GM12864 (cell line): ENCODE data around the gene SVBP.

ENCODE experiments used
- DNase-seq: peaks from one replicate; pipeline ENCODE4 v3.0.0-alpha.2; 2011; ENCODE audit warnings: low read depth
- H3K4me3 ChIP-seq: 2 replicates; pipeline ENCODE4 v1.5.1; 2011; ENCODE audit warnings: mild to moderate bottlenecking, low read depth, low read length, control low read depth
- CTCF ChIP-seq: IDR thresholded peaks from 2 replicates; pipeline ENCODE4 v1.5.1; 2011; ENCODE audit warnings: low read depth, mild to moderate bottlenecking, moderate library complexity, low read length, control low read depth, inconsistent platforms; ENCODE audit errors: missing control alignments

SVBP gene

GRCh38 chr1:42841010-42841409, 23.8 kb upstream of the SVBP start:
- H3K4me3 ChIP-seq, result no peak overlapping the region
- no peak for TF ChIP-seq CTCF
- no peak for DNase-seq

GRCh38 chr1:42838482-42839190, 21.4 kb upstream of the SVBP start:
- DNase-seq, result no peak
- TF ChIP-seq CTCF, result no peak
- no peak overlapping the region for H3K4me3 ChIP-seq

- no peak overlapping the region for H3K4me3 ChIP-seq
- TF ChIP-seq CTCF, result no peak
- no peak for DNase-seq
Measured at GRCh38 chr1:42837709-42838108, 20.5 kb upstream of the SVBP start.

- TF ChIP-seq CTCF, result no peak
- no peak overlapping the region for H3K4me3 ChIP-seq
- no peak for DNase-seq
Measured at GRCh38 chr1:42835422-42835821, 18.2 kb upstream of the SVBP start.

- TF ChIP-seq CTCF, result no peak
- DNase-seq, result no peak
- no peak overlapping the region for H3K4me3 ChIP-seq
Measured at GRCh38 chr1:42834803-42835202, 17.6 kb upstream of the SVBP start.

GRCh38 chr1:42833981-42834380, 16.8 kb upstream of the SVBP start:
- no peak for TF ChIP-seq CTCF
- no peak overlapping the region for H3K4me3 ChIP-seq
- no peak for DNase-seq

- no peak for TF ChIP-seq CTCF
- no peak overlapping the region for H3K4me3 ChIP-seq
- DNase-seq, result no peak
Measured at GRCh38 chr1:42832641-42833240, 15.5 kb upstream of the SVBP start.
